GM18868 (cell line): ENCODE measurements around the gene CACNB2.
"Not testable (repeated sequence)": the region's sequence is repeated elsewhere in the genome, so short reads cannot be mapped to it uniquely, and the experiment has no call there.

Experiments used
- ATAC-seq: cut with Tn5 transposase; IDR thresholded peaks from one replicate; pipeline ENCODE4 v1.9.1; 2021; ENCODE audit warnings: mild to moderate bottlenecking, moderate library complexity; ENCODE audit not compliant: unreplicated experiment

The CACNB2 gene

DNA sequence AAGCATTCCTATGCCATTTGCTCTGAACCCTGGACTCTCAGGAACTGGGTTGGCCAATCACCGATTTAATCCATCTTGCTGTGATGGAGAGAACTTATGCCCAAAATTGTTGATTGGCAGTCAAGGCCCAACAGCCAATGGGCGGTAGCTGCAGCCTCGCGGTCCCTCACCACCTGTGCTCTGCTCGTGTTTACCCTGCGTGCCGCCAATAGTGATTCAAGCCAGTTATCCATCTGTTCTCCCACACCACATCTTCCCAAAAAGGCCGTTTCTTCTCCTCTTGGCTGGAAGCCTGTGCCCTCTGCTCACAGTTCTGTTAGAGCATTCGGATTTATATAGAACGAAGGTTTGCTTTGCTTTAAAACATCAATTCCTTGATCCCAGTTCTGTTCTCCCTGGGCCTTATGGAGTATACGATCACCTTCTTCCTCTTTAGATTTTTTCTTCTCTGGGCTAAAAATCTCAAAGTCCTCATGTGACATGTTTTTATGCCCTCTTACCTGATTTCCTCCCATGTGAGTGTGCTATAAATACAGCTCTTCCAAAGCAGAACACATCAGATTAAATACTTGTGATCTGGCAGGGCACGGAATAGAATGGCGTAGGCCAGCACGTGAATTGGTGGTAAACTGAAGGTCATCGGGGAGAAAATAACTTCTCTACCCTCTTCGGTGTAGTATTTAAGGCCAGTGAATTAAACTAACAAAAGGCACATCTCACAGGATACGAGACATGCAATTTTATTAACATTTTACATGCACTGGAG, 298.3 kb downstream of the CACNB2 start:
- ATAC-seq = no peak

DNA sequence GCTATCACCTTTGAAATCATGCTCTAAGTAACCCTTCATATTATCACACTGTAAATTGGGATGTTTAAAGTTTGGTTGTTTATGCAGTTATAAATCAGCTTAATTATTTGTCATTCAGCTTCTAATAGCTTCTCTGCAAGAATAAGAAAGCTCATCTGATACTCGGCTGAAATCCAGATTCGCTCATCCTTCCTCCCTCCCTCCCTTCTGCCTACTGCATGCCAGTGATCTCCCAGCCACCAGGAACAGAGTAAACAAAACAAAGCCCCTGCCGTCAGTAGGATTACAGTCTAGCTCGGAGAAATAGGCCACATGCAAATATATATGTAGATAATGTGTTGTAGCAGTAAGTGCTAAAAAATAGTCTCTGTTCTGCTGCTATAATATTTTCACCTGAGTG, 299.4 kb downstream of the CACNB2 start:
- ATAC-seq = no peak

DNA sequence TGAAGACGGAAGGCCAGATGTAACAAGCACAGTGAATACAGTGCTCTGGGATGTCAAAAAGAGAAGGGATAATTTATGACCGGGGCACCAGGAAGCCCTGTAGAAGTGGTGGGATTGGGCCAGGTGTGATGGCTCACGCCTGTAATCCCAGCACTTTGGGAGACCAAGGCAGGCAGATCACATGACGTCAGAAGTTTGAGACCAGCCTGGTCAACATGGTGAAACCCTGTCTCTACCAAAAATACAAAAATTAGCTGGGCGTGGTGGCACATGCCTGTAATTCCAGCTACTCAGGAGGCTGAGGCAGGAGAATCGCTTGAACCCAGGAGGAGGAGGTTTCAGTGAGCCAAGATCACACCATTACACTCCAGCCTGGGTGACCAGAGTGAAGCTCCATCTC, 305.4 kb downstream of the CACNB2 start:
- not testable (repeated sequence) for ATAC-seq

DNA sequence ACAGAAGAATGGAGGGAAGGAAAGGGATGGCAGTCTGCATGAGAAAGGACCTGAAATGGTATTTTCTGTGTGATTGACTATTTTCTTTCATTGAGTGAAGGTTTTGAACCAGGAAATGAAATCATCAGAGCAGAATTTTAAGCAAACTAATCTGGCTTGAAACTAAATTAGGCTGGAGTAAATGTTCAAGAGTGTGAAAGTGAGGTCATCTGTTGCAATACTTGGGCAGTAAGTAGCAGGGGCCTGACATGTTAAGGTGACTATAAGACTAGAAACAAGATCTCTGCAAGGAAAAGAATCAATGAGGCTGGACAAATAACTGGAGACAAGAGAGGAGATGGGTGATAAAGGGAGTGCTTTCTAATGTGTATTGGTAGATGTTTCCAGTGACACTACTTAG, 306.0 kb downstream of the CACNB2 start:
- ATAC-seq = no peak

DNA sequence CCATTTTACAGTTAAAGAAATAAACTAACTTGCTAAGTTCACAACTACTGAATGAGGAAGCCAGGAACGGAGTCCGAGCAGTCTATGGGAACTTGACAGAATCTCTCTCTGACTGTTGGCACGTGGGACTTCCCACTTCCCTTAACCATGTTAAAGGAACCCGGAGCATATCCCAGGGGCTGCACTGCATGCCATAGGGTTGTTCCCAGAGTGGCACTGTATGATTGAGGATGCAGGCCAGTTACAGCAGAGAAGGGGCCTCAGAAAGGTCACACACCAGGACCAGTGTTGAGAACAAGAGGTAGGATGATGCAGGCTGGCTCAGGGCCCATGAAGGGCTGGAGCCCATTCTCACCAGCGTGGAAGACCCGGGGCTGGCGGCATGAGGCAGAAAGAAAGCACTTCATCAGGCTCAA, 309.4 kb downstream of the CACNB2 start:
- ATAC-seq = peak; percentile 34

DNA sequence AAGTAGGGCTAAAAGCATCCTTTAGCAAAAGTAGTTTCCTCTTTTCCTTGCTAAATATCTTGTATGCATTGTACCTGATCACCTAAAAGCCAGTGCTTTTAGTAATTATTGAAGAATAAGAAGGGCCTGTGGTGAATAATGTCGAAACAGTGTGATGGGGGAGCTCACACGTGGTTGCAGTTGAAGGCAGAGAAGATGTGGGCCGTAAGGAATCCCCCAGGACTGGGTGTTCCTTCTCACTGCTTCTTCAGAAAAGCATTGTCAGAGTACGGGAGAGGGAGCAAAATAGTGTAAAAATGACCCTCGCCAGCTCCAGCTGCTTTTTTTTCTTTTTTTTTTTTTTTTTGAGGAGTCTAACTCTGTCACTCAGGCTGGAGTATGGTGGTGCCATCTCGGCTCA, 310.1 kb downstream of the CACNB2 start:
- peak; percentile 65 for ATAC-seq

DNA sequence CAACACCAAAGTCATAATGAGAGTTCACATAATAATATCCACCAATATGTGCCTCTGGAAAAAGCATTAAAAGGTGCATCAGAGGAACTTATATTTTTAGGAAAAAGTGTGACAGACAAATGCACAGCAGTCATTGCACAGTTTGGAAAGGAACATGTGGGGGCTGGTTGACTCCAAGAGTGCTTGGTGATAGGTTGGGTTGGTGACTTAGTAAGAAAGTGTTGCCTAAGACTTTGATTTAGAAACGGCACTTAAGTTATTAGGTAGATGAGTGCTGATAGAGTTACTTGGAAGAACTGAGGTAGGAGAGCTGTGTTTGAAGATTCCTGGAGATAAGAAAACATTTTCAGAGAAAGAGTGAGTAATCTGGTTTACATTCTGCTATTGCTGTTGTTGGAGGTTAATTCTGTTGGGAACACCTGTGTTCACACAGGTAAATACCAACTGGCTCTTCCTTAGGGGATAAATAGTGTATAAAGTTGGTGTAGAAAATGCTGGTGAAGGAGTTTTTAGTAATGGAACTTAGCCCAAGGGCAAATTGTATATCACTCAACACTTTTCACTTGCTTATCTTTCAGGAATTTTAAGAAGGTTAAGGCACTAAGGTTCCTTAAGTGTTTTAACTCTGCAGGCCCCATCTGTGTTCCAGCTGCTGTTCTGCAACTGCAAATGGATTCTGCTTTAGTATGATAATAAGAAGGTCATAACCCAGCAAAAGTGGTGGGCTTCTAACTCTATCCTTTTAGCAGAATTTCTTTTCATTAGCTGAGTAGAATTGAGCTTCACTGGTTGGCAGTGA, 315.1 kb downstream of the CACNB2 start:
- ATAC-seq = no peak

DNA sequence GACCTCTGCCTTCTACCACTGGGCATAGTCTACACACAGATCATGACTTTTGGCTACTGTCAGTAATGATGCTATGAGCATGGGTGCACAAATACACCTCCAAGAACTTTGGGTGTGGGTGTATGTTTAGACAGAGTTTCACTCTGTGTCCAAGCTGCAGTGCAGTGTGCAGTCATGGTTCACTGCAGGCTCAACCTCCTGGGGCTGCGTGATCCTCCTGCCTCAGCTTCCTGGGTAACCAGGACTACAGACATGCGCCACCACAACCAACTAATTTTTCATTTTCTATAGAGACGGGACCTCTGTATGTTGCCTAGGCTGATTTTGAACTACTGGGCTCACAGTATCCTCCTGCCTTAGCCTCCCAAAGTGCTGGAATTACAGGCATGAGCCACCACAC, 316.8 kb downstream of the CACNB2 start:
- peak; percentile 97 for ATAC-seq

DNA sequence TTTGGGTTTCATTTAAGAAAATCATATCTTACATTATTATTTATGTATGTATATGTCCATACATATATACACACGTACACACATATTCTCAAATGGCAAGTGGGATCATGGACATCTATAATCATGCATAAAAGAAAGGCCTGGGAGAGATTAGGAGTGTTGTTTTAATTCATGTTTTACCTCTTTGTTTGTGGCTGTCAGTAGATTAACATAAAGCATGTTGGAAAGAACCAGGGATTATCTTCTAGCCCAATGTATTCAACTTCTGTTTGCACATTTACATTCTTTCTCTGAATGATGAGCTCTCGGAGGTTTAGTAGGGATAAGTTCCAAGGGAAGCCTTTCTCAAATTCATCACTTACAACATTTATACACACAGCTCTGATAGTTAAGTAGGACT, 319.8 kb downstream of the CACNB2 start:
- ATAC-seq = no peak

DNA sequence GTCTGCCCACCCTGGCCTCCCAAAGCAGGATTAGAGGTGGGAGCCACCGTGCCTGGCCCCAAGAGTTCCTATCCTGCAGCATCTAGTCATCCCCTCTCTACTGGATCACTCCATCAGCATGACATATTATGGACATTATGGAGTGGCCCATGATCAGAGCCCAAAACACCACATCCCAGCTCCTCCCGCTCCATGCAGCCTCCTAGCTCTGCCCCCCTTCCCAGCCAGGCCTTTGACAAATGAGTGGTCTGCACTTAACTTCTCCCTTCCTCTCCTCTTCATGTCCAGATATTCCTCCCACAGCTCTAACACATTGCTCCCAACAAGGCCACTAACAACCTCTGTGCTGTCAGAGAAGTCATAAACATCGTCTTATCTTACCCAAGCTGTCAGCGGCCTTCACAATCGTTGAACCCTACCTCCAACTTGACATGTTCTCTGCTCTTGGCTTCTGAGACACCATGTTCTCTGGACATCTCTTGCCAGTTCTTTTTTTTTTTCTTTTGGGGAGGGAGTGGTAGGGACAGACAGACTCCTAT, 323.5 kb downstream of the CACNB2 start:
- no peak for ATAC-seq

DNA sequence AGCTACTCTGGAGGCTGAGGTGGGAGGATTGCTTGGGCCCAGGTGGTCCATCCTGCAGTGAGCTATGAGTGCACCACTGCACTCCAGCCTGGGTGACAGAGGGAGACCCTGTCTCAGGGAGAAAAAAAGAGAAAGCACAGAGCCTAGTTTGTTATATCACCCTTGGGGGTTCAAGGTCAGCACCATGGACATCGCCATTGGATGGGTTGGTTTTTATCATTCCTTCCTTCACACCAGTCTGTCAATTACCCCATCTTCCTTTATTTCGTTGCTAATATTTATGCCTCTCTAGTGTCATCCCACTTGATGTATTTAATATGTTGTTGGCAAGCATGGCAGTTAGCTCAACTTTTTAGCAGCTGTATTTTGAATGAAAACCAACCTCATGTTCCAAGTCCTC, 328.9 kb downstream of the CACNB2 start:
- ATAC-seq = no peak

DNA sequence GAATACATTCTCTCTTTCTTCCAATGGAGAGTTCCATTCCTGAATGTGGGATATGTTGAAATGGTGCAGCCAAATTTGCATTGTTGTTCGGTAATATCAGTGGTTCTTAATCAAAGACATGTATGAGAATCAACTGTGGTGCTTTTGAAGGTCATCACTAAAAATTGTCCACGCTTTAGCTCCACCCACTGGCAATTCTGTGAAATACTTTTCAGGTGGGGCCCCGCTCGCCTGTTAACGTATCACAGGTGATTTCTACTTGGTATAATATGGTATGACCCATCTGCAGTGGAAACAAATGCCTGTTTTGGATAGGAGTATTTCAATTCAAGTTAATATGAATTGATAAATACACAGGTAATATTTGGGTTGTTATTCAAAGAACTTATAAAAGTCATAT, 332.8 kb downstream of the CACNB2 start:
- peak; percentile 47 for ATAC-seq

DNA sequence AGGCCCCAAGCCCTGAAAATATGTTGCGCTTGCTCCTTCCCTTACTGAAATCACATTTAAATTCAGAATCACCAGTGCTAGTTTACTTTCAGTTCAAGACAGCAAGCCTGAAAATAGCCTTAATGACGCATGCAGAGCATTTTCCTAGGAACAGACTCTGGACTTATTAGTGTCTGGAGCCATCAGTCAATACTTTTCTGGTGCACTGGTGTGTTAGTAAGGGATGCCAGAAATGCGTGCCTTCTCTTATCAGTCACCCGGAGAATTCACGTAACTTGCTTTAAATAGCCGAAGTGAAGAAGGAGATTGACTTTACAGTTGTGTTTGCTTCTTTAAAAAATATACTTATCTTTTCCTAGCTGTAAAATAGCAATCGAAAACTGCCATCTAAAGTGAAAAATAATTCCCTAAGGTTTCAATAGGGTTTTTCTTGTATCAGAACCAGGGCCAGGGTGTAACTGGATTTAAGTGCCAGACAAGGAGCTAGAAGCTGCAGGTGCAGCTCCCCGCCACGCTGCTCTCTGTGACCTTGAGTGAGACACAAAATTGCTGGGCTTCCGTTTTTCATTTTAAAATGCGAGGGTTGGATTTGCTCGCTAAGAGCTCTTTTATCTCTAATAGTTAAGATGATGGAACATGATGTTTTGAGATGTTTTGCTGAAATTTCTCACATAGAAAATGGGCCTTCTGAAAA, 333.3 kb downstream of the CACNB2 start:
- ATAC-seq = no peak

DNA sequence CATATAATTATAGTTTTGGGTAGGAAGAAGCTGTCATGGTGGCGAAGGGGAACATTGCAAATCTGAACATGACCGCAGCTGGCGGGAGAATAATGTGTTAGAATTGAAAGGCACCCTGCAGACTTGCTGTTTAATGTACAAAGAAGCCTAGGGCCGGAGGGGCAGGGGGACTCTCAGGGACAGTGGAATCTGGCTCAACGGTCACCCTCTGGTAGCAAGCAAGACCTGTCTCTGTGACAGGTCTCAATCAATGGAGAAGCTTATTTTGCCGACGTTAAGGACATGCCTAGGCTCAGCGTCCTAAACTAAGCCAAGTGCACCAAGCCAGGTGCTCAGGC, 333.9 kb downstream of the CACNB2 start:
- ATAC-seq = no peak

DNA sequence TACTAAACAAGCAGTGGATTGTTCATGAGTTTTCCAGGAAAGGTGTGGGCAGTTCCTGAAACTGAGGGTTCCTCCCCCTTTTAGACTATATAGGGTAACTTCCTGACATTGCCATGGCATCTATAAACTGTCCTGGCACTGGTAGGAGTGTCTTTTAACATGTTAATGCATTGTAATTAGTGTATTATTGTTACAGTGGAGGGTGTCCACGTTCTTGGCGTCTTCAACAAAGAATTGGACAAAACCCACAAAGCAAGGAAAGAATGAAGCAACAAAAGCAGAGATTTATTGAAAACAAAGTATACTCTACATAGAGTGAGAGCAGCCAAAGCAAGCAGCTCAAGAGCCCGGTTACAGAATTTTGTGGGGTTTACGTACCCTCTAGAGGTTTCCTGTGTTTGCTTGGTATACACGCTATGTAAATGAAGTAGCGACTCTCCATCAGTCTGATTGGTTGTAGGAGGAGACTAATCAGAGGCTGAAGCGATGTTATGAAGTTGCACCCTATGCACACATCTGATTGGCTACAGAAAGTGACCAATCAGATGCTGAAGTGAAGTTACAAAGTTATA, 335.9 kb downstream of the CACNB2 start:
- no peak for ATAC-seq

DNA sequence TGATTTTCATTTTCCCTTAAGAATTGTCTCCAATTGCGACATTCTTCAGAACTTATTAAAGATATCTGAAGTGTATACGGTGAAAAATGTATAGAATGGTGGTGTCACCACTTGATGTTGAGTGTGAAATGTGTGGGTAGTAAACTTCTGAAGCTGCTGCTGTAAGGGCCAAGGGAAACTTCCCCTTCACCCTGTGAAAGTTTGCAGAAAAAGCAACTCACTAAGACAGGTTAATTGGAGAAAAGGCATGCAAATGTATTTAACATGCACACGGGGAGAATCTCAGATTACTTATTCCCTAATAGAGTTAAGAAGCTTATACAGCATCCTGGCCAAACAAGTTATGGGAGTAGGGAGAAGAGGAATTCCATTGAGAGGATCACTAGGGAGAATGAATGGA, 338.1 kb downstream of the CACNB2 start:
- no peak for ATAC-seq

DNA sequence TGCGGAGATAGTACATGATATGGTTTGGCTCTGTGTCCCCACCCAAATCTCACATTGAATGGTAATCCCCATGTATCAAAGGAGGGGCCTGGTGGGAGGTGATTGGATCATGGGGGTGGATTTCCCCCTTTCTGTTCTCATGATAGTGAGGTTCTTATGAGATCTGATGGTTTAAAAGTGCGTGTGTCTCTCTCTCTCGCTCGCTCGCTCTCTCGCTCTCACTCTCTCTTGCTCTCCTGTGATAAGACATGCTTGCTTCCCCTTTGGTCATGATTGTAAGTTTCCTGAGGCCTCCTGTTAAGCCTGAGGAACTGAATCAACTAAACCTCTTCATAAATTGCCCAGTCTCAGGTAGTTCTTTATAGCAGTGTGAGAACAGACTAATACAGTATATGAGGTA, 339.3 kb downstream of the CACNB2 start:
- no peak for ATAC-seq

DNA sequence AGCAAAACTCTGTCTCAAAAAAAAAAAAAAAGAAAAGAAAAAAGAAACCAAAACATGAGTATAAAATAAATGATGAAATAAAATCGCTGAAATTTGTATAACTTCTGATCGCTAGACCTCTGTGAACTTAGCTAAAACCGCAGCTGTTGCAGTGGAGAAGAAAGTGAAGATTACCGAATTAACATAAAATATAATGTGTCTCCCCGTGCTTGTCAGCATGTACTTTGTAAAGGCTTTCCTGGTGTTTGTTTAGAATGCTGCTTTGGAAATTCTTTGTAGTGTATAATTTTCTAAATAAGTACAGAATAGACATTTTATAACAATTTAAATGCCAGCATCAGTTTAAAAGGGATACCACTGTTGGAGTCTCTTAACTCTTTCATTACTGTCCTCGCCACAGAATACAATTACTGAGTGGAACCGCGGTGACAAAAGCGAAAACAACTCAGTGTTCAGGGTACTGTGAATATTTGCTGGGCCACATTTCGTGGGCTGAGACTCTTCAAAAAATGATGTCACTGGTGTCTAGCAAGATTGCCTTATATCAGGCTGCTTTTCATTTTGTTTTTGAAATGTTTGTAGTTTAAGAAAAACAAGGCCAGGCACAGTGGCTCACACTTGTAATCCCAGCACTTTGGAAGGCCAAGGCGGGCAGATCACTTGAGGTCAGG, 343.4 kb downstream of the CACNB2 start:
- no peak for ATAC-seq

DNA sequence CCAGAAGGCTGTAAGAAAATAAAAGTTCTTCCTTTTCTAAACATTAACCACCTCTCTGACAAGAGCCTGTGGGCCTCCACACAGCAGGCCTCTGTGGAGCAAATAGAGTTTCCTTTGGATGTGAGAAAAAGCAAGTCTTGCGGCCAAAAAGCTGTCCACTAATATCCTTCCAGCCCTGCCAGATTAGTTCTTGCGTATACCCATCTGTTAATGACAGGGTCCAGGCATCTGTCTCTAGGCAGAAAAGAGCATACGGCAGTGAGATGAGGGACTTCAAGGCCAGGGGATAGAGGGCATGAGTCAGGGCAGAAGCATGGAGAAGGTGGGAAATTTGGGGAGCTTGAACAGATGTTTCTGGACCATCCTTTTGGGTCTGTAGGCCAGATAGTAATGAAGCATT, 346.2 kb downstream of the CACNB2 start:
- ATAC-seq = no peak

DNA sequence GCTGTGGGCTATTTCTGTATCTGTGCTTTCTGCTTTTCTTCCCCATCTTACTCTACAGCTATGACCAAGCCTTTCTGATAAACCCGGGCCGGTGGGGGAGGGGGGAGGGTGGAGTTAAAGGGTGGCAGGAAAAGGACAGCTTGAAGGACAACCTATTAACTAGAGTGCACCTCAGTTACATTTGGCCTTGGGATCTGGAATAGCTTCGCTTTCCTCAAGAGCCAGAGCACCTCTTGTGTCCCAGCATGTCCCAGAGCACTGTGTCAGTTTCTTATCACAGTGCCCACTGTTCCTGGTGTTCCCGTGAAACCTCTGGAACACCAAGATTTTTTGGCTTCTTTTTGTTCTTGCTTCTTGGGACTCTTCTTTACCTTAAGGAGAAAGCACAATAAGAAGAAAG, 350.5 kb downstream of the CACNB2 start:
- ATAC-seq = no peak
